Right atrium auricular region (tissue), 2 donors: ENCODE measurements around the gene CTNNB1. TPM values are rescaled to one million over a fixed set of nuclear protein-coding genes. Genes with fewer than 3 reads are reported as not detected.

Source experiments
- DNase-seq: peaks from one replicate; pipeline ENCODE4 v3.0.0-alpha.2; 2019; ENCODE audit warnings: low spot score
- H3K27ac ChIP-seq, 2 donors: fragments of 200-600 bp; sonication (generic); 1 replicate in 1 of 2; 2 replicates in 1 of 2; pipeline ENCODE4 v1.5.1; 2016 to 2019
- H3K27me3 ChIP-seq, 2 donors: fragments of 200-600 bp; sonication (generic); one replicate each; pipeline versions ENCODE4 v1.5.1 to v1.6.0; 2017 to 2019
- H3K36me3 ChIP-seq: fragments of 200-600 bp; sonication (generic); one replicate; pipeline ENCODE4 v1.5.1; 2016
- H3K4me1 ChIP-seq, 2 donors: fragments of 200-600 bp; sonication (generic); one replicate each; pipeline versions ENCODE4 v1.5.1 to v1.6.0; 2017 to 2019
- H3K4me3 ChIP-seq, 2 donors: fragments of 200-600 bp; sonication (generic); 1 replicate in 1 of 2; 2 replicates in 1 of 2; pipeline ENCODE4 v1.5.1; 2017 to 2019; ENCODE audit warnings: mild to moderate bottlenecking in 1 of 2, moderate library complexity in 1 of 2
- H3K9me3 ChIP-seq, 2 donors: fragments of 200-600 bp; sonication (generic); one replicate each; pipeline ENCODE4 v1.5.1; 2019
- CTCF ChIP-seq, 2 donors: fragments of 200-600 bp; sonication (generic); IDR thresholded peaks; one replicate each; pipeline ENCODE4 v1.5.1; 2019; ENCODE audit warnings: antibody characterized with exemption in 2 of 2
- total RNA-seq, 2 donors: library from RNA; depleted of rRNA; stranded (reverse); fragments of >200 nt; gene quantifications; one replicate each; pipeline ENCODE4 v1.1.0, GENCODE V29; 2016

The CTNNB1 gene
- total RNA-seq, 2 donors from 2014 or later: 156 to 261 TPM

- H3K9me3 ChIP-seq: no peaks in the 10 kb centered on the region
- no peak overlapping the region for H3K27ac ChIP-seq
- no peak for DNase-seq
- H3K27me3 ChIP-seq: no peaks in the 10 kb centered on the region
- no peaks in the 10 kb centered on the region for H3K4me1 ChIP-seq
- no peak for TF ChIP-seq CTCF (IDR thresholded peaks at IDR 0.05)
- no peak overlapping the region for H3K4me3 ChIP-seq
- peaks cover 65% of the 10 kb centered on the region for H3K36me3 ChIP-seq
These were observed 41.9 kb downstream of the CTNNB1 start for GRCh38 chr3:41241161-41241560.

GRCh38 chr3:41241800-41242571, 42.7 kb downstream of the CTNNB1 start:
- Histone ChIP-seq H3K4me1 (peaks cover 0 to 7% of the 10 kb centered on the region in 2 donors), H3K36me3 (peaks cover 56% of the 10 kb centered on the region), H3K9me3 (no peaks in the 10 kb centered on the region), H3K4me3 (no peak overlapping the region), H3K27me3 (no peaks in the 10 kb centered on the region), H3K27ac (no peak overlapping the region)
- TF ChIP-seq CTCF (IDR thresholded peaks at IDR 0.05): no peak
- DNase-seq: no peak

- Histone ChIP-seq H3K4me3 (no peak overlapping the region), H3K9me3 (no peaks in the 10 kb centered on the region), H3K27ac (no peak overlapping the region), H3K27me3 (no peaks in the 10 kb centered on the region), H3K36me3 (peaks cover 45% of the 10 kb centered on the region), H3K4me1 (peaks cover 0 to 17% of the 10 kb centered on the region in 2 donors)
- no peak for TF ChIP-seq CTCF (IDR thresholded peaks at IDR 0.05)
- DNase-seq: no peak
These were observed 43.9 kb downstream of the CTNNB1 start for GRCh38 chr3:41243183-41243582.

GRCh38 chr3:41244620-41245336, 45.5 kb downstream of the CTNNB1 start:
- H3K9me3 ChIP-seq: no peaks in the 10 kb centered on the region
- no peak for TF ChIP-seq CTCF (IDR thresholded peaks at IDR 0.05)
- no peak for DNase-seq

GRCh38 chr3:41247055-41248004, 48.0 kb downstream of the CTNNB1 start:
- Histone ChIP-seq H3K36me3 (peaks cover 11% of the 10 kb centered on the region), H3K27ac (peak overlapping the region; percentile 13 to 23), H3K4me3 (no peak overlapping the region), H3K27me3 (no peaks in the 10 kb centered on the region), H3K4me1 (peaks cover 0 to 23% of the 10 kb centered on the region in 2 donors), H3K9me3 (no peaks in the 10 kb centered on the region)
- TF ChIP-seq CTCF (IDR thresholded peaks at IDR 0.05): no peak
- no peak for DNase-seq

More at GRCh38 chr3:41244620-41245336, 45.5 kb downstream of the CTNNB1 start:
- Histone ChIP-seq H3K27me3 (no peaks in the 10 kb centered on the region), H3K27ac (no peak overlapping the region), H3K4me3 (no peak overlapping the region), H3K4me1 (peaks cover 0 to 23% of the 10 kb centered on the region in 2 donors), H3K36me3 (peaks cover 31% of the 10 kb centered on the region)
